Large intestine (tissue), 3 donors: Measurements from ENCODE around the gene MAP2. TPM values are rescaled to one million over a fixed set of nuclear protein-coding genes. Genes with fewer than 3 reads are reported as not detected.

Experiments
- DNase-seq, 2 donors: peaks; one replicate each; pipeline versions ENCODE4 v3.0.0 to v3.0.0-alpha.2; 2013
- H3K27ac ChIP-seq: one replicate; pipeline ENCODE4 v1.5.1; 2013; ENCODE audit warnings: low read length
- H3K27me3 ChIP-seq: 2 replicates; pipeline ENCODE4 v1.6.1; 2013; ENCODE audit warnings: low read length; ENCODE audit not compliant: control insufficient read depth, insufficient read depth
- H3K36me3 ChIP-seq: 2 replicates; pipeline ENCODE4 v1.6.1; 2013; ENCODE audit warnings: low read length; ENCODE audit not compliant: control insufficient read depth, insufficient read depth
- H3K4me1 ChIP-seq: one replicate; pipeline ENCODE4 v1.6.1; 2013; ENCODE audit warnings: low read length; ENCODE audit not compliant: control insufficient read depth, insufficient read depth
- H3K4me3 ChIP-seq: one replicate; pipeline ENCODE4 v1.5.1; 2013; ENCODE audit warnings: low read length
- H3K9me3 ChIP-seq: one replicate; pipeline ENCODE4 v1.6.1; 2013; ENCODE audit warnings: mild to moderate bottlenecking, low read depth, low read length, moderate library complexity; ENCODE audit not compliant: control insufficient read depth
- WGBS: methylation state at CpG from one replicate; pipeline ENCODE4 v1.1.5; 2013; ENCODE audit warnings: low lambda C conversion rate; ENCODE audit not compliant: insufficient coverage; 5-methylcytosine and 5-hydroxymethylcytosine counted together
- polyA plus RNA-seq: library from polyadenylated mRNA; unstranded; fragments of 120-200 nt; gene quantifications from one replicate; pipeline ENCODE4 v1.2.1, GENCODE V29; 2013

MAP2 gene
- polyA plus RNA-seq, 1 donor = 16.3 TPM

GRCh38 chr2:209609531-209609930, 185.7 kb downstream of the MAP2 start:
- no peaks in the 10 kb centered on the region for H3K27me3 ChIP-seq
- no peaks in the 10 kb centered on the region for H3K9me3 ChIP-seq
- 100% methylated on average over 2 of the region's 2 CpGs for WGBS

GRCh38 chr2:209610631-209611030, 186.8 kb downstream of the MAP2 start:
- no peak for DNase-seq
- H3K27ac ChIP-seq = no peak overlapping the region
- H3K36me3 ChIP-seq = no peaks in the 10 kb centered on the region
- H3K27me3 ChIP-seq = no peaks in the 10 kb centered on the region
- no peak overlapping the region for H3K4me3 ChIP-seq
- H3K9me3 ChIP-seq = no peaks in the 10 kb centered on the region
- no peaks in the 10 kb centered on the region for H3K4me1 ChIP-seq
- no CpG with 5 or more reads among the region's 1 CpG for WGBS

More at GRCh38 chr2:209609531-209609930, 185.7 kb downstream of the MAP2 start:
- no peaks in the 10 kb centered on the region for H3K4me1 ChIP-seq
- H3K36me3 ChIP-seq = no peaks in the 10 kb centered on the region
- DNase-seq = no peak
- H3K27ac ChIP-seq = no peak overlapping the region
- H3K4me3 ChIP-seq = no peak overlapping the region

GRCh38 chr2:209613649-209614305, 189.9 kb downstream of the MAP2 start:
- 40% methylated on average over 1 of the region's 5 CpGs for WGBS
- no peaks in the 10 kb centered on the region for H3K9me3 ChIP-seq
- no peaks in the 10 kb centered on the region for H3K4me1 ChIP-seq
- H3K36me3 ChIP-seq = no peaks in the 10 kb centered on the region
- no peak overlapping the region for H3K4me3 ChIP-seq
- H3K27ac ChIP-seq = no peak overlapping the region
- no peaks in the 10 kb centered on the region for H3K27me3 ChIP-seq
- no peak for DNase-seq

GRCh38 chr2:209614690-209615369, 191.0 kb downstream of the MAP2 start:
- no peak for DNase-seq
- H3K9me3 ChIP-seq = no peaks in the 10 kb centered on the region
- H3K36me3 ChIP-seq = no peaks in the 10 kb centered on the region
- H3K4me3 ChIP-seq = no peak overlapping the region
- H3K27me3 ChIP-seq = no peaks in the 10 kb centered on the region
- no CpG with 5 or more reads among the region's 6 CpGs for WGBS
- no peaks in the 10 kb centered on the region for H3K4me1 ChIP-seq
- no peak overlapping the region for H3K27ac ChIP-seq

GRCh38 chr2:209619782-209620181, 195.9 kb downstream of the MAP2 start:
- no peak overlapping the region for H3K4me3 ChIP-seq
- DNase-seq = no peak
- H3K27me3 ChIP-seq = no peaks in the 10 kb centered on the region

GRCh38 chr2:209624192-209624938, 200.5 kb downstream of the MAP2 start:
- Histone ChIP-seq H3K27me3 (no peaks in the 10 kb centered on the region), H3K36me3 (no peaks in the 10 kb centered on the region), H3K9me3 (no peaks in the 10 kb centered on the region), H3K4me1 (no peaks in the 10 kb centered on the region), H3K27ac (no peak overlapping the region), H3K4me3 (no peak overlapping the region)
- WGBS = no CpG with 5 or more reads among the region's 4 CpGs
- DNase-seq = no peak

More at GRCh38 chr2:209619782-209620181, 195.9 kb downstream of the MAP2 start:
- no peaks in the 10 kb centered on the region for H3K9me3 ChIP-seq
- no peak overlapping the region for H3K27ac ChIP-seq
- no peaks in the 10 kb centered on the region for H3K4me1 ChIP-seq
- H3K36me3 ChIP-seq = no peaks in the 10 kb centered on the region

- Histone ChIP-seq H3K9me3 (no peaks in the 10 kb centered on the region), H3K4me3 (no peak overlapping the region), H3K4me1 (no peaks in the 10 kb centered on the region), H3K36me3 (no peaks in the 10 kb centered on the region), H3K27me3 (no peaks in the 10 kb centered on the region), H3K27ac (no peak overlapping the region)
- no peak for DNase-seq
These were observed 205.8 kb downstream of the MAP2 start for GRCh38 chr2:209629597-209629996.

GRCh38 chr2:209633911-209634310, 210.1 kb downstream of the MAP2 start:
- WGBS = no CpG with 5 or more reads among the region's 2 CpGs
- H3K27ac ChIP-seq = no peak overlapping the region
- no peak for DNase-seq
- H3K4me1 ChIP-seq = no peaks in the 10 kb centered on the region
- no peaks in the 10 kb centered on the region for H3K27me3 ChIP-seq
- no peaks in the 10 kb centered on the region for H3K9me3 ChIP-seq
- H3K4me3 ChIP-seq = no peak overlapping the region
- H3K36me3 ChIP-seq = no peaks in the 10 kb centered on the region

- H3K4me1 ChIP-seq = no peaks in the 10 kb centered on the region
- no peak for DNase-seq
- H3K36me3 ChIP-seq = no peaks in the 10 kb centered on the region
- H3K27ac ChIP-seq = no peak overlapping the region
- H3K9me3 ChIP-seq = no peaks in the 10 kb centered on the region
- H3K4me3 ChIP-seq = no peak overlapping the region
- H3K27me3 ChIP-seq = no peaks in the 10 kb centered on the region
These were observed 212.2 kb downstream of the MAP2 start for GRCh38 chr2:209636076-209636475.

GRCh38 chr2:209637293-209637692, 213.4 kb downstream of the MAP2 start:
- no peaks in the 10 kb centered on the region for H3K4me1 ChIP-seq
- no peak for DNase-seq
- H3K27ac ChIP-seq = no peak overlapping the region
- H3K9me3 ChIP-seq = no peaks in the 10 kb centered on the region
- no CpG with 5 or more reads among the region's 3 CpGs for WGBS
- H3K4me3 ChIP-seq = no peak overlapping the region
- no peaks in the 10 kb centered on the region for H3K27me3 ChIP-seq
- H3K36me3 ChIP-seq = no peaks in the 10 kb centered on the region
